ENCODE results near the gene PIK3AP1. TPM values are rescaled to one million over a fixed set of nuclear protein-coding genes. Genes with fewer than 3 reads are reported as not detected.

Gene PIK3AP1
- polyA plus RNA-seq, 3 donors from 2014 or later = 87.4 to 186 (median 98.3) TPM

DNA sequence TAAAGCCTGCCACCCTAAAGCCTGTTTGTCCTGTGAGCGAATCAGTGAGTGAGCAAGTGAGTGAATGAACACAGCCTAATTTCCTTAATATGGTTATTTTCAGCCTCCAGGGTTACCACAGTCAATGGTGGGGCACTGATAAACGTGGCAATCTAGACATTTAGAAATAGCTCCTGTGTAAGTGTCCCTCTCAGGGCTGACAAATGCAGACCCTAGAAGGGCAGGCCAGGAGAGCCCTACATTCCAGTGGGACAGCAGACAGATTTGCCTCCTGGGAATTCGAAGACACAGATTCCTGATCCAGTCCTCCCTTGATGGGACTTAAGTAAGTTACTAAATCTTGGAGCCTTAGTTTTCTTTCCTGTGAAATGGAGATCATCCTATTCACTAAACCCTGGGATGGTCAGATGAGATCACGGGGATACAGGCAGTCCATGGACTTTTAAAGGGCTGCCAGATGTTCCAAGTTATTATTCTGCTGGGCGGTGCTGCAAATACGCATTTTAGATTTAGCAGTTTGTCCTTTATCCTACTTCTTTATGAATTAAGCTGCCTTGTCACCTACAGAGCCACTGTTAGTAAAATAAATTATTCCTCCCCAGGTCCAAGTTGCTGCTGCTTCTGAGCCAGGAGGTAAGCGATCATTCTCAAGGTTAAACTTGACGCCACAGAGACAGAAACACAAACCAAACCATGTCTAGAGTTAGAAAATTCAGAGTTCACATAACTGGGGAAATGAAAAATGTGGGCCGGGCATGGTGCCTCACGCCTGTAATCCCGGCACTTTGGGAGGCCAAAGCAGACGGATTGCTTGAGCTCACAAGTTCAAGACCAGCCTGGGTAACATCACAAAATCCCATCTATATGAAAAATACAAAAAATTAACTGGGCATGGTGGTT lies 78.7 kb downstream of the PIK3AP1 start:
- no peak for DNase-seq
- H3K9me3 Mint-ChIP-seq = no peaks in the 10 kb centered on the region
- H3K27ac Mint-ChIP-seq = peak overlapping the region; percentile 69 to 93 (median 80)
- no peak overlapping the region for H3K4me3 Mint-ChIP-seq
- H3K27me3 Mint-ChIP-seq (ENCODE audit: low read depth in 3 of 3) = peaks cover 0 to 13% (median 5%) of the 10 kb centered on the region in 3 donors
- H3K36me3 Mint-ChIP-seq = peaks cover 25 to 59% (median 26%) of the 10 kb centered on the region in 3 donors
- peaks cover 24 to 55% of the 10 kb centered on the region in 2 donors for H3K4me1 Mint-ChIP-seq

GRCh38 chr10:96639899-96640298 lies 80.4 kb downstream of the PIK3AP1 start:
- H3K36me3 Mint-ChIP-seq = peaks cover 13 to 48% (median 20%) of the 10 kb centered on the region in 3 donors
- H3K9me3 Mint-ChIP-seq = no peaks in the 10 kb centered on the region
- H3K4me3 Mint-ChIP-seq = no peak overlapping the region
- H3K27ac Mint-ChIP-seq = peak overlapping the region in 3 of 6 donors; percentile 5 to 25 (median 22)
- peaks cover 14 to 37% of the 10 kb centered on the region in 2 donors for H3K4me1 Mint-ChIP-seq
- H3K27me3 Mint-ChIP-seq (ENCODE audit: low read depth in 3 of 3) = peaks cover 0 to 11% (median 5%) of the 10 kb centered on the region in 3 donors
- DNase-seq = no peak

DNA sequence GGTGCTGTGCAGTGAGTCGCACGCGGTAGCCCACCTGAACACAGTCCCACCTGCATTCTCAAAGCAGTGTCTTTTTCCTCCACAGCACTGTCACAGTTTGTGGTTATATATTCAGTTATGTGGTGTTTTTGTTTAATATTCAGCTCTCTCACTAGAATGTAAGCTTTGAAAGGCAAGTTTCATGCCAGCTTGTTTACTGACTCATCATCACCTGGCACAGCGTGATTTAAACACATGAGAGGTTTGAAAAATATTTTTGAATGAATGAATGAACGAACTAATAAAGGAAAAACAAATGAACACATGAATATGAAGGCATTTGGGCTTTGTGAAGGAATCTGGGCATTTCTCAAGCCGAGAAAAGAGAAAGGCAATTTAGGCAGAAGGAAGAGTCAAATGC lies 81.6 kb downstream of the PIK3AP1 start:
- no peaks in the 10 kb centered on the region for H3K9me3 Mint-ChIP-seq
- H3K36me3 Mint-ChIP-seq = peaks cover 9 to 47% (median 18%) of the 10 kb centered on the region in 3 donors
- no peak overlapping the region for H3K4me3 Mint-ChIP-seq
- no peak for DNase-seq
- H3K27ac Mint-ChIP-seq = peak overlapping the region in 2 of 6 donors; percentile 24 to 50
- peaks cover 0 to 11% (median 5%) of the 10 kb centered on the region in 3 donors for H3K27me3 Mint-ChIP-seq (ENCODE audit: low read depth in 3 of 3)
- peaks cover 13 to 36% of the 10 kb centered on the region in 2 donors for H3K4me1 Mint-ChIP-seq

GRCh38 chr10:96638120-96638519 lies 82.2 kb downstream of the PIK3AP1 start:
- Mint-ChIP-seq H3K27me3 (ENCODE audit: low read depth in 3 of 3) (peaks cover 0 to 11% (median 5%) of the 10 kb centered on the region in 3 donors), H3K9me3 (no peaks in the 10 kb centered on the region), H3K4me3 (no peak overlapping the region), H3K36me3 (peaks cover 9 to 45% (median 18%) of the 10 kb centered on the region in 3 donors), H3K4me1 (peaks cover 13 to 37% of the 10 kb centered on the region in 2 donors), H3K27ac (no peak overlapping the region)
- no peak for DNase-seq

- Mint-ChIP-seq H3K27me3 (ENCODE audit: low read depth in 3 of 3) (peaks cover 0 to 11% (median 5%) of the 10 kb centered on the region in 3 donors), H3K36me3 (peaks cover 9 to 41% (median 18%) of the 10 kb centered on the region in 3 donors), H3K4me1 (peaks cover 13 to 37% of the 10 kb centered on the region in 2 donors), H3K9me3 (no peaks in the 10 kb centered on the region), H3K27ac (peak overlapping the region in 2 of 6 donors; percentile 53 to 61), H3K4me3 (no peak overlapping the region)
- DNase-seq = no peak
Measured at GRCh38 chr10:96637709-96638108, 82.6 kb downstream of the PIK3AP1 start.

DNA sequence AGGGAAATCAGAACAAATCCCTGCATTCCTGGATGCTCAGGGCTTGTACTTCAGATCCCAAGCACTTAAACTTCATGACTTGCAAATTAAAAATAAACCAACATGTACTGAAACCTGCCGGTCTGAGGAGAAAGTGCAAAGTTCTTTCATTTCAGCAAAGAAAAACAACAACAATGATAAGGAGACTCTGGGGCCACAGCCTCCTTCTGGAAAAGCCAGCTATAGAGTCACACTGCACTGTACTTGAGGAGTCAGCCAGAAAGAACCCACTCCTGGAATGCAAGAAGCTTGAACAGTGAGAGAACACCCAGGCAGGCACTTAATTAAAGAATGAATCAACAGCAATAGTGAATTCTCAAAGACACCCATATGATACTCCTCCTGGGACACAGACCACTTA lies 83.8 kb downstream of the PIK3AP1 start:
- no peak overlapping the region for H3K4me3 Mint-ChIP-seq
- no peaks in the 10 kb centered on the region for H3K9me3 Mint-ChIP-seq
- DNase-seq = no peak
- peaks cover 9 to 44% (median 18%) of the 10 kb centered on the region in 3 donors for H3K36me3 Mint-ChIP-seq
- peak overlapping the region in 4 of 6 donors; percentile 9 to 59 (median 22) for H3K27ac Mint-ChIP-seq
- H3K27me3 Mint-ChIP-seq (ENCODE audit: low read depth in 3 of 3) = peaks cover 0 to 9% (median 5%) of the 10 kb centered on the region in 3 donors
- peaks cover 13 to 44% of the 10 kb centered on the region in 2 donors for H3K4me1 Mint-ChIP-seq

DNA sequence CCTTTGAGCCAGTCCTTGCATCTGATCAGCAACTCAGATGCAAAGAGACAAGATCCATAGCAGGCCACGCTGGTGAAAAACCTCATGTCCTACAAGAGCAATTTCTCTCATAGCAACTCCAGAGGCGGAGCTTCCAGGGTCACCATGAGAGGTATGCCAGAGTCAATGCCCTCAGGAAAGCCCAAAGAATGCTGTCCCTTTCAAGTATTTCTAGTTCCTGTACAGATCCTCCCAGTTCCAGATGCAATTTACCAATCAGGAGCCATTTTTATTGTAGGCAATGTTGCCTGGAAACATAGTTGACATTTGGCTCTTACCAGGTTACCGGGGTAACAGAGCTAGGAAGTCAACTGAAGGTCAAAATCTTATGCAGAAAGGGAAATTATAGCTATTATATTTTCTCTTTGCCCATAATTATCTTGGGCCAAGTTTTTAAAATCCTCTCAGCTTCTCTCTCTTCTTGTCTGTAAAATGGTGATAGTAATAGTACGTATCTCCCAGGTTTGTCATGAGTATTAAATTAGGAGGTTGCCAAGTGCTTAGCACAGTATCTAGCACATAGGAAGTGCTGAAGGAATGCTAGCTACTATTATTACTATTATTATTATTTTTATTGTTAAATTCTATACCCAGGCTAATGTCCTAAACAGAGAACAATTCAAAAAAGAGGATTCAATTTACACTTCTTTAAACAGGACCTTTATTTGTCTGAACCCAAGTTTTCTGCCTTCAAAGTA lies 87.2 kb downstream of the PIK3AP1 start:
- H3K4me3 Mint-ChIP-seq = no peak overlapping the region
- peak overlapping the region in 1 of 6 donors; percentile 27 for H3K27ac Mint-ChIP-seq
- no peak for DNase-seq
- no peaks in the 10 kb centered on the region for H3K9me3 Mint-ChIP-seq
- peaks cover 7 to 28% (median 8%) of the 10 kb centered on the region in 3 donors for H3K36me3 Mint-ChIP-seq
- H3K4me1 Mint-ChIP-seq = peaks cover 1 to 17% of the 10 kb centered on the region in 2 donors
- peaks cover 0 to 7% (median 0%) of the 10 kb centered on the region in 3 donors for H3K27me3 Mint-ChIP-seq (ENCODE audit: low read depth in 3 of 3)

DNA sequence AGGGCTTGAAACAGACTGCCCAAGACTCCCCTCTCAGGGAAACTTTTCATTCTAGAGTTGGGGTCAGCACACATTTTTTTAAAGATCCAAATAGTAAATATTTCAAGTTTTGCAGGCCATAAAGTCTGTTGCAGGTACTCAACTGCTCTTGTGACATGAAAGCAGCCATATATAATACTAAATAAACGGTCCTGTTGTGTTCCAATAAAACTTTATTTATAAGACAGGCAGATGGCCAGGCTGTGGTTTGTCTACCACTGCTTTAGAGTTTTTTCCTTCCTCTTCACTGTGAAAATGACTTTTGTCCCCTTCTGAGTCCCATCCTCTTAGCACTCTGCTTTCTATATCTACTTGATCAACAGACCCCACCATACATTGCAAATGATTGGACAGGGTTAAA lies 93.0 kb downstream of the PIK3AP1 start:
- Mint-ChIP-seq H3K4me1 (peaks cover 4 to 27% of the 10 kb centered on the region in 2 donors), H3K27ac (peak overlapping the region in 2 of 6 donors; percentile 10 to 49), H3K9me3 (no peaks in the 10 kb centered on the region), H3K4me3 (no peak overlapping the region), H3K27me3 (ENCODE audit: low read depth in 3 of 3) (peaks cover 0 to 3% (median 1%) of the 10 kb centered on the region in 3 donors), H3K36me3 (peaks cover 5 to 50% (median 18%) of the 10 kb centered on the region in 3 donors)
- DNase-seq = no peak

- peaks cover 5 to 50% (median 18%) of the 10 kb centered on the region in 3 donors for H3K36me3 Mint-ChIP-seq
- H3K4me3 Mint-ChIP-seq = no peak overlapping the region
- peak overlapping the region in 3 of 6 donors; percentile 8 to 74 (median 14) for H3K27ac Mint-ChIP-seq
- H3K4me1 Mint-ChIP-seq = peaks cover 4 to 22% of the 10 kb centered on the region in 2 donors
- peaks cover 0 to 3% (median 1%) of the 10 kb centered on the region in 3 donors for H3K27me3 Mint-ChIP-seq (ENCODE audit: low read depth in 3 of 3)
- DNase-seq = peak in 2 of 3 donors; percentile 15 to 20
- H3K9me3 Mint-ChIP-seq = no peaks in the 10 kb centered on the region
Measured at GRCh38 chr10:96626795-96627194, 93.5 kb downstream of the PIK3AP1 start.

GRCh38 chr10:96625173-96625572 lies 95.1 kb downstream of the PIK3AP1 start:
- Mint-ChIP-seq H3K36me3 (peaks cover 5 to 62% (median 19%) of the 10 kb centered on the region in 3 donors), H3K4me1 (peaks cover 4 to 20% of the 10 kb centered on the region in 2 donors), H3K4me3 (no peak overlapping the region), H3K9me3 (no peaks in the 10 kb centered on the region), H3K27ac (no peak overlapping the region), H3K27me3 (ENCODE audit: low read depth in 3 of 3) (peaks cover 0 to 2% (median 1%) of the 10 kb centered on the region in 3 donors)
- no peak for DNase-seq

GRCh38 chr10:96622013-96622787 lies 98.1 kb downstream of the PIK3AP1 start:
- no peak for DNase-seq
- H3K4me1 Mint-ChIP-seq = peaks cover 2 to 15% of the 10 kb centered on the region in 2 donors
- H3K4me3 Mint-ChIP-seq = no peak overlapping the region
- H3K27ac Mint-ChIP-seq = peak overlapping the region in 2 of 6 donors; percentile 26 to 64
- no peaks in the 10 kb centered on the region for H3K9me3 Mint-ChIP-seq
- H3K36me3 Mint-ChIP-seq = peaks cover 4 to 68% (median 16%) of the 10 kb centered on the region in 3 donors
- H3K27me3 Mint-ChIP-seq (ENCODE audit: low read depth in 3 of 3) = peaks cover 1 to 4% (median 2%) of the 10 kb centered on the region in 3 donors

- peaks cover 2 to 13% of the 10 kb centered on the region in 2 donors for H3K4me1 Mint-ChIP-seq
- H3K9me3 Mint-ChIP-seq = no peaks in the 10 kb centered on the region
- DNase-seq = no peak
- H3K27ac Mint-ChIP-seq = peak overlapping the region in 3 of 6 donors; percentile 3 to 39 (median 21)
- no peak overlapping the region for H3K4me3 Mint-ChIP-seq
- H3K27me3 Mint-ChIP-seq (ENCODE audit: low read depth in 3 of 3) = peaks cover 0 to 4% (median 2%) of the 10 kb centered on the region in 3 donors
- peaks cover 12 to 66% (median 22%) of the 10 kb centered on the region in 3 donors for H3K36me3 Mint-ChIP-seq
Measured at GRCh38 chr10:96619796-96620773, 100.2 kb downstream of the PIK3AP1 start.

All from immature natural killer cell (primary cell).